ENCODE results near the gene ZNF396. TPM values are rescaled to one million over a fixed set of nuclear protein-coding genes. Genes with fewer than 3 reads are reported as not detected.

ZNF396 gene
- polyA plus RNA-seq, 3 donors = 1.0 to 1.9 (median 1.1) TPM

GRCh38 chr18:35334821-35335220 lies 42.3 kb downstream of the ZNF396 start:
- Mint-ChIP-seq H3K4me3 (no peak overlapping the region), H3K4me1 (peaks cover 3% of the 10 kb centered on the region), H3K36me3 (peaks cover 70 to 72% of the 10 kb centered on the region in 2 donors), H3K27ac (peak overlapping the region in 1 of 7 donors; percentile 4), H3K9me3 (no peaks in the 10 kb centered on the region), H3K27me3 (ENCODE audit: low read depth in 3 of 3) (peaks cover 0 to 1% (median 0%) of the 10 kb centered on the region in 3 donors)
- Histone ChIP-seq H3K4me3 (replicated peaks in 1 of 3; ENCODE audit: low read depth in 2 of 3, low read length in 3 of 3) (no peak overlapping the region), H3K4me2 (replicated peaks; ENCODE audit: extremely low read depth, low read length, poor library complexity, severe bottlenecking) (no peak overlapping the region), H3K79me2 (ENCODE audit: insufficient read depth, low read length) (peaks cover 13% of the 10 kb centered on the region), H3K27ac (ENCODE audit: low read depth in 1 of 2, low read length in 2 of 2) (no peak overlapping the region), H4K20me1 (ENCODE audit: insufficient read depth, low read length) (peaks cover 81% of the 10 kb centered on the region), H3K9me3 (replicated peaks in 1 of 2; ENCODE audit: control insufficient read depth in 1 of 2, insufficient read depth in 1 of 2, low read length in 2 of 2) (no peaks in the 10 kb centered on the region), H3K27me3 (ENCODE audit: control insufficient read depth in 2 of 2, insufficient read depth in 2 of 2, low read length in 2 of 2) (no peaks in the 10 kb centered on the region), H2AFZ (ENCODE audit: insufficient read depth, low read depth, low read length, poor library complexity, severe bottlenecking) (no peak overlapping the region), H3K9ac (ENCODE audit: insufficient read depth, low read length, poor library complexity, severe bottlenecking) (no peak overlapping the region), H3K4me1 (ENCODE audit: control insufficient read depth in 1 of 2, insufficient read depth in 2 of 2, low read length in 2 of 2) (no peaks in the 10 kb centered on the region), H3K36me3 (replicated peaks in 1 of 2; ENCODE audit: control insufficient read depth in 1 of 2, insufficient read depth in 2 of 2, low read length in 2 of 2) (peaks cover 76 to 84% of the 10 kb centered on the region in 2 donors)
- no CpG with 5 or more reads among the region's 3 CpGs for WGBS (ENCODE audit: insufficient coverage)
- intact Hi-C loops (cut with micrococcal nuclease) = no loop called here
- DNase-seq = no peak
- TF ChIP-seq CTCF (IDR thresholded peaks at IDR 0.05) = no peak

GRCh38 chr18:35334212-35334611 lies 42.9 kb downstream of the ZNF396 start:
- Mint-ChIP-seq H3K36me3 (peaks cover 64 to 66% of the 10 kb centered on the region in 2 donors), H3K9me3 (no peaks in the 10 kb centered on the region), H3K27me3 (ENCODE audit: low read depth in 3 of 3) (no peaks in the 10 kb centered on the region), H3K27ac (no peak overlapping the region), H3K4me3 (no peak overlapping the region), H3K4me1 (no peaks in the 10 kb centered on the region)
- H2AFZ ChIP-seq (ENCODE audit: insufficient read depth, low read depth, low read length, poor library complexity, severe bottlenecking) = no peak overlapping the region
- no peaks in the 10 kb centered on the region for H3K9me3 ChIP-seq (replicated peaks in 1 of 2; ENCODE audit: control insufficient read depth in 1 of 2, insufficient read depth in 1 of 2, low read length in 2 of 2)
- intact Hi-C loops (cut with micrococcal nuclease) = no loop called here
- no peak overlapping the region for H3K9ac ChIP-seq (ENCODE audit: insufficient read depth, low read length, poor library complexity, severe bottlenecking)
- H3K27me3 ChIP-seq (ENCODE audit: control insufficient read depth in 2 of 2, insufficient read depth in 2 of 2, low read length in 2 of 2) = no peaks in the 10 kb centered on the region
- peaks cover 70 to 78% of the 10 kb centered on the region in 2 donors for H3K36me3 ChIP-seq (replicated peaks in 1 of 2; ENCODE audit: control insufficient read depth in 1 of 2, insufficient read depth in 2 of 2, low read length in 2 of 2)
- H3K4me1 ChIP-seq (ENCODE audit: control insufficient read depth in 1 of 2, insufficient read depth in 2 of 2, low read length in 2 of 2) = no peaks in the 10 kb centered on the region
- H4K20me1 ChIP-seq (ENCODE audit: insufficient read depth, low read length) = peaks cover 75% of the 10 kb centered on the region
- no peak for TF ChIP-seq CTCF (IDR thresholded peaks at IDR 0.05)
- H3K79me2 ChIP-seq (ENCODE audit: insufficient read depth, low read length) = peaks cover 7% of the 10 kb centered on the region
- no peak overlapping the region for H3K4me2 ChIP-seq (replicated peaks; ENCODE audit: extremely low read depth, low read length, poor library complexity, severe bottlenecking)
- no peak overlapping the region for H3K4me3 ChIP-seq (replicated peaks in 1 of 3; ENCODE audit: low read depth in 2 of 3, low read length in 3 of 3)
- no peak overlapping the region for H3K27ac ChIP-seq (ENCODE audit: low read depth in 1 of 2, low read length in 2 of 2)
- no peak for DNase-seq
- WGBS (ENCODE audit: insufficient coverage) = no CpG with 5 or more reads among the region's 1 CpG

Data from CD14-positive monocyte (primary cell).